OCI-LY3 (cell line): Measurements from ENCODE around the gene CHST11.

Source experiments
- EZH2phosphoT487 ChIP-seq: fragments of 200-600 bp; shearing (Covaris generic); IDR thresholded peaks from 2 replicates; pipeline ENCODE4 v1.6.1; 2018; ENCODE audit warnings: antibody characterized with exemption, mixed run types, low read depth
- TF ChIP-seq, protein P1 (sequence below): fragments of 200-600, 300-600 bp; sonication (generic); IDR thresholded peaks from 2 replicates; pipeline ENCODE4 v1.5.1; 2014; ENCODE audit warnings: antibody characterized with exemption, low read length, low read depth

- TF ChIP-seq, protein P1, sequence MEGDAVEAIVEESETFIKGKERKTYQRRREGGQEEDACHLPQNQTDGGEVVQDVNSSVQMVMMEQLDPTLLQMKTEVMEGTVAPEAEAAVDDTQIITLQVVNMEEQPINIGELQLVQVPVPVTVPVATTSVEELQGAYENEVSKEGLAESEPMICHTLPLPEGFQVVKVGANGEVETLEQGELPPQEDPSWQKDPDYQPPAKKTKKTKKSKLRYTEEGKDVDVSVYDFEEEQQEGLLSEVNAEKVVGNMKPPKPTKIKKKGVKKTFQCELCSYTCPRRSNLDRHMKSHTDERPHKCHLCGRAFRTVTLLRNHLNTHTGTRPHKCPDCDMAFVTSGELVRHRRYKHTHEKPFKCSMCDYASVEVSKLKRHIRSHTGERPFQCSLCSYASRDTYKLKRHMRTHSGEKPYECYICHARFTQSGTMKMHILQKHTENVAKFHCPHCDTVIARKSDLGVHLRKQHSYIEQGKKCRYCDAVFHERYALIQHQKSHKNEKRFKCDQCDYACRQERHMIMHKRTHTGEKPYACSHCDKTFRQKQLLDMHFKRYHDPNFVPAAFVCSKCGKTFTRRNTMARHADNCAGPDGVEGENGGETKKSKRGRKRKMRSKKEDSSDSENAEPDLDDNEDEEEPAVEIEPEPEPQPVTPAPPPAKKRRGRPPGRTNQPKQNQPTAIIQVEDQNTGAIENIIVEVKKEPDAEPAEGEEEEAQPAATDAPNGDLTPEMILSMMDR: no peak
- no peak for TF ChIP-seq EZH2phosphoT487
Measured at GRCh38 chr12:104593482-104593881, 136.7 kb downstream of the CHST11 start.
